Retina (tissue), 1 donor: Measurements from ENCODE around the gene BST1.
"Not testable (repeated sequence)": the region's sequence is repeated elsewhere in the genome, so short reads cannot be mapped to it uniquely, and the experiment has no call there.

Experiments
- DNase-seq: peaks from one replicate; pipeline ENCODE4 v3.0.0-alpha.2; 2016

BST1 gene

DNA sequence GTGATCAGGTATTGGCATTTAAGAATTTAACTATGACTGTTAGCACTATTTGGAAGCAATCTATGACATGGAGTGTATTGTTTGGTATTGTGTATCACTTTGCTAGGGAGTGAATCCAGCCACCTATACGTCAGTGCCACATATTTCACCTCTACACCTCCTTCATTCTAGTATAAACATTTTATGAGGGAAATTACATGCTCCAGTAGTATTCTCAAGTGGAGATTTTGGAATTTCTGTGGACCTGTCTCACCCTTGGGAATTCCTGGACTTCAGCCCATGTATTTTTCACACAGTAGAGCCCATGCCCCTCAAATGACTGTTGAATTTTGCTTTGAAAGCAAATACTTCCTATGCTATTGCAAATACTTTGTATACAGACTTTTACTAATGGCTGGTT is 11.3 kb downstream of the BST1 start:
- no peak for DNase-seq

DNA sequence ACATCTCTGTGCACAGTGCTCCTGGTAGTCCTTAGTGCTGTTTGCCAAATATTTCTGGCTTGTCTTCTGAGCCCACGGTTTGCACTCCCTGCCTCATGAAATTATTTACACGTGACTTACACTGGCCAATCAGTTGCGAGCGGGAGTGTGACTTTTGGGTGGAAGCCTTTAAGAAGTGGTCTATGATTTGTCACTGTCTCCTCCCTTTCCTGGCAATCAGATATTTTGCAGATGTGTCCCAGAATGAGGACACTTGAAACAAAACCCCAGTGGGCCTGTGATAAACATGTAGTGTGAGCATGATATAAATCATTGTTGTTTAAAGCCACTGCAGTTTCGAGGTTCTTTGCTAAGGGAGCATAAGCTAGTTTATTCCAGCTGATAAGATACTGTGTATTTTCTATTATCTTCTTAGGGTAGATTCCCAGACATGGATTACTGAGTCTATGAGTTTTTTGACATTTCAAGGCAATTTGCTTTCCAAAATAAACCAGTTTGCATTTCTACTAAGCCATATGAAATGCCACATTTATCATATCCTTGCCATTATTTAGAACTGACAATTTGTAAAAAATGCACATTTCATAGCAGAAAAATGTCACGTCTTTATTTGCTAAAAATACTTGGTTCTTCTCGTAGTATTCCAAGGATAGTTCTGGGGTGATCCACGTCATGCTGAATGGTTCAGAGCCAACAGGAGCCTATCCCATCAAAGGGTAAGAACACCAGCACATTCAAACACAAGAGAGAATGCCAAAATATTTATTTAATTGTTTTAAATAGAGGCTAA is 12.0 kb downstream of the BST1 start:
- DNase-seq = no peak

- no peak for DNase-seq
Observed at GRCh38 chr4:15716115-15716514, 13.2 kb downstream of the BST1 start.

DNA sequence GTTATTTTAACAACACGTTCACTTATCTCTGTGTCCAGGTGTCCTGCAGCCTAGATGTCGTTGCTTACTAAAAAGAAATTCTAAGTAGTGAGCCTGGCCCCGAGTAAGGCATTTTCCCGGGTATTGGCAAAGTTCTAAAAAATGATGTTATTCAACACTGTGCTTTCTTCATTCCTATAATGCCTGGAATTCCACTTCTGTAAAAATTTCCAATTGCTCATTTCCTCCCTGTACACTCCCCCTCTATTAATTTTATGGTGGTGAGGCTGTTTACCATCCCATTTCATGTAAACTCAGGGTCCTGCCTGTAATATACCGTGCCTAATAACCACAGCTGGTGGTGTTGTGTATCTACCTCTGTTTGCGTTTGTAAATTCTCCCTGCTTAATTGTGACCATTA is 14.2 kb downstream of the BST1 start:
- DNase-seq = no peak

DNA sequence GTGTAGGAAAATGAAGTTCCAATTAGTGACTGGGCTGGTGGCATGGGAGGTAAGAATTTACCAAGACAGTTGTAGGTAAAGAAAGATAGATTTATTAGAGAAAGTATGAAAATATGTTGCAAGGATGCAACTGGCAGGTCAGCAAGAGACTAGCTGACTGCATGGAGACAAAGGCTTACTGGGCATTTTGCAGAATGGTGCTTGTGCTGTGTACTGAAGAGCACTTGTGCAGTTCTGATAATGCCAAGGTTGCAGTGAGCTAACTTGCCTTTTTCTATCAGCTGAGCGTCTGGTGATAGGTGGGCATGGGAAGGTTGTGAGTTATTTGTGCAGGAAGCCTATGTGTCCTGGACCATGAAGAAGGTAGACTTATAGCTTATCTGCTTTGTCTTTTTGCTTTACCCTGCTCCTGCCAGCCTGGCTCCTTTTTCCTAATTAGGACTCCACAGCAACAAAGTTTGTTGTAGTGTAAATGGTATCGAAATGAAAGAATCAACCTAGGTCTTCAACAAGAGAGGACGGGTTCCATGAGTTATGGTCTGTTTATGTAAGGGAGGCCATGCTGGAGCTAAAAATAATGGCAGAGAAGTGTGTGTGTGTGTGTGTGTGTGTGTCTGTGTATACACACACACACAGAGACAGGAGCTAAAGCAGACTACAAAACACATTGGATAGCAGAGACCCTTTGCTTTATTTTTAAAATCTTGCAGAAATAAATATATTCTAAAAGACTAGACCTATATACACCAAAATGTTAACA is 15.0 kb downstream of the BST1 start:
- no peak for DNase-seq

GRCh38 chr4:15718465-15718864 is 15.6 kb downstream of the BST1 start:
- no peak for DNase-seq

DNA sequence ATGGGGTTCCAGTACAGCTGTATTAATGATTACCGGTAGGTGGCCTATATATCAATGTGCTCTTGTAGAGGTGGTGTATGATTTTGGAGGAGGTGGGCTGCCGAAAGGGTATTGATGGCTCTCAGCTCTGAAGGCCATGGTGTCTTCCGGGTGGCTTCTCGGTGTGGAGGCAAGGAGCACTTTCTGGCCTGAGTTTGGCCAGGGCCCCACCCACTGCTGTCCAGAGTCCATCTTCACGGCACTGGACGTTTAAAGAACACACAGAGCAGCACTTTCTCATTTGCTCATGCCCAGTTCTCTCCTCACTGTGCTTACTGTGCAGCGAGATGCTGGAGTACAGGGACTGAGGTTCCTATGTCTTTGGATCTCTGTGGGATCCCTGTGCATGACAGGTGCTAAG is 16.1 kb downstream of the BST1 start:
- no peak for DNase-seq

DNA sequence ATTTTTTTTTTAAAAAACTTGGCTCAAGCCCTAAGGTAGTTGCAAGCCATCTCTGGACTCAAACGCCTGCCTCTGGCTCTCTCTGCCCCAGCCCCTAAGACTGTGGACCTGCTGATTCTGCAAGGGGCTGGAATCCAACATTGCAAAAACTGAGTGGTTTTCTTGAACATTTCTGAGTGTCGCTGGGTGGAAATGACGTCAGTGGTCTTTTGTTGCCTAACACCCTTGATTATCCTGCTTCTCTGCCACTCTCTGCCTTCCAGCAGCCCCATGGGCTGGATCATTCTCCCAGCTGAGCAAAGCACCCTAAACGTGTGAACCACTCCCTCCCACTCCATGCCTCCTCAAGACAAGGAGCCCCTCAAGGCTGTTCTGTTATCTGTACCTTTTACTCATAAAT is 16.6 kb downstream of the BST1 start:
- no peak for DNase-seq

DNA sequence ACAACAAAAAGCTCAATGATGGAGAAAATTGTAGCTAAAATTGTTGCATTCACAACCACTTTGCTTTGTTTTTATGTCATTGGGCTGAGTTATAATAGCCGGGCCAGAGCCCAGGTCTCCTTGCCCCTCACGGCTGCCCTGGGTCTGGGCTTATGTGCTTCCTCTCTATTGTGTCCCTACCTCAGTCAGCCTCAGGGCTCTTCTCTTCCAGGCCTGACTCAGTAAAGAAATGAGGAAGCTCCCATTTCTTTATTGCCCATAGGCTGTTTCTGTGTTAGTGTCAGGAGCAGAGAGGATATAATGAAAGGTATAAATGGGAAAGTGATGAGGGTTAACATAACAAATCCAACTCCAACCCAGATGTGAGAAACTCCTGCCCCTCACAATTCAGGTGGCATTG is 18.0 kb downstream of the BST1 start:
- no peak for DNase-seq

- DNase-seq = no peak
Observed at GRCh38 chr4:15725608-15726007, 22.7 kb downstream of the BST1 start.

DNA sequence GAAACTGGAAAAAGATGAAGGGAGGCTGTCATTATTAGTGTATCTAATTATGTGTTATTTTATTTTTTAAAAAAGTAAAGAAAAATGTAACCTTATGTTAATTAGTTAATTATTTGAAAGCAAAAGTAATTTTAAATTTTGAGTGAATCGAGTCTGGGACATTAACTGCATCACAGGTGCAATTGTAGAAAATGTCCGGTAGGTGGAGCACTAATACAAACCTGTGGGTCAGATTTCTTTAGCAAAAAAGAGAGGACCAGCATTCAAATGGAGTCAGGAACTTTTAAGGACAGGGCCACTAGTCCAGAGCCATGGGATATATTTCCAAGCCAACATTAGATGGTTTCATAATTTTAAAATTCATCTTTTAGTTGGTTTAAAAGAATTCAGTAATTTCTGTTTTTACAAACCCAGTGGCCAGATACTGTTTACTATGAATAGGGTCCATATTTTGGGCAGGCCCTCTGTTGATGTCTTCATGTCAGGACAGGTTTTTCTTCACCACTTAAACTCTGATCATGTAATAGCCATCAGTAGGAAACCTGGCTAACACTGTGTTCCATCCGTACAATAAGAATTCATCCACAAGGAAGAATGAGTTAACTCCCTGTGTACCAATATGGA is 27.2 kb downstream of the BST1 start:
- peak; percentile 52 for DNase-seq

- DNase-seq = not testable (repeated sequence)
Observed at GRCh38 chr4:15733061-15733460, 30.2 kb downstream of the BST1 start.

- DNase-seq = no peak
Observed at GRCh38 chr4:15735536-15735935, 32.7 kb downstream of the BST1 start.

GRCh38 chr4:15736514-15737050 is 33.7 kb downstream of the BST1 start:
- no peak for DNase-seq

DNA sequence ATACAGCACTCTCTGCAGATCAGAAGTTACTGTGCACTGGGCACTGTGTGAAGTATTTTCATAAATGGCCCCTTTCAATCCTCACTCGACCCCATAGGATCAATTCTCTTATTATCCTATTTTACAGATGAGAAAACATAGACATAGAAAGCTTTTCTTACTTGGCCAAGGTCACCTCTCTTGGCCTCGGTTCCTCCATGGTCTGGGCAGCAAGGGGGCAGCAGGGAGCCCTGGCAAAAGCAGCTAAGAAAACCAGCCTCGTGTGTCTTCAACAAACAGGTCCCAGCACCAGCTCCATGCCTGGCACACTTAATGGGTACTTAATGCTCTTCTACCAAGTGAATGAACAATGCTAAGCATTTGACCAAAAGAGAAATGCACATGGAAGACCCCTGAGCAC is 34.4 kb downstream of the BST1 start:
- DNase-seq = no peak

- no peak for DNase-seq
Observed at GRCh38 chr4:15738877-15739276, 36.0 kb downstream of the BST1 start.

GRCh38 chr4:15740764-15741404 is 38.0 kb downstream of the BST1 start:
- DNase-seq = no peak

GRCh38 chr4:15742083-15742582 is 39.3 kb downstream of the BST1 start:
- DNase-seq = no peak

DNA sequence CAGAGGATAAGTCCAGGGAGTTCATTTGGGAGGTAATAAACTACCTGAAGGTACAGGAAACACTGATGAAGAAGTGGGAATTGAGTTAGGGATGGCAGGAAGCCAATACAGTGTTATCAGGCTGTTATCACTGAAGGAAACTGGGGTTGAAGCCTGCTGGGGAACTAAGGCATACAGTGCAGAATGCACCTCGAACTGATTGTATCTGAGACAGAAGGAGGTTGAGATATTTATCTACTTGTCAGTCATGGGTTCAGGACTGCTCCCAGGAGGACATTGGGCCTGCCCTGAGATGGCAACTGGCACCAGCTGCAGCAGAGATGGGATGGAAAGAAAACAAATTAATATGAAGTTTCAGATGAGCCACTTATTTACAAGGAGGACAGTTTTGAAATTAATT is 39.8 kb downstream of the BST1 start:
- no peak for DNase-seq

DNA sequence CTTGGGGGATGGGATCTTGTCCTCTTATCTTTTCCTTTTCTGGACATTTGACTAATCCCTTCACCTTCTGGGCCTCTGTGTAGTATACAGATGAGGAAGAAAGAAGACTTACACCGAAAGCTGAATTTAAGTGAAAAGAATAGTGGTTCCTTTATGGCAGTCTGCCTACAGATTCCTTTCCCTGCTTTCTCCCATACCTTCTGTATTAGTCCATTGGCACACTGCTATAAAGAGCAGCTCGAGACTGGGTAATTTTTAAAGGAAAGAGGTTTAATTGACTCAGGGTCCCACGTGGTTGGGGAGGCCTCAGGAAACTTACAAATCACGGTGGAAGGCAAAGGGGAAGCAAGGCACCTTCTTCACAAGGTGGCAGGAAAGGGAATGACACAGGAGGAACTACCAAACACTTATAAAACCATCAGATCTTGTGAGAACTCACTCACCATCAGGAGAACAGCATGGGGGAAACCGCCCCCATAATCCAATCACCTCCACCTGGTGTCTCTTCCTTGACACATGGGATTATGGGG is 41.2 kb downstream of the BST1 start:
- no peak for DNase-seq

- DNase-seq = no peak
Observed at GRCh38 chr4:15746110-15746509, 43.2 kb downstream of the BST1 start.

- DNase-seq = no peak
Observed at GRCh38 chr4:15749001-15749400, 46.1 kb downstream of the BST1 start.

GRCh38 chr4:15751153-15751552 is 48.3 kb downstream of the BST1 start:
- no peak for DNase-seq
